ENCODE data around the gene ALDH2.
"Not testable (repeated sequence)": the region's sequence is repeated elsewhere in the genome, so short reads cannot be mapped to it uniquely, and the experiment has no call there.

The ALDH2 gene

DNA sequence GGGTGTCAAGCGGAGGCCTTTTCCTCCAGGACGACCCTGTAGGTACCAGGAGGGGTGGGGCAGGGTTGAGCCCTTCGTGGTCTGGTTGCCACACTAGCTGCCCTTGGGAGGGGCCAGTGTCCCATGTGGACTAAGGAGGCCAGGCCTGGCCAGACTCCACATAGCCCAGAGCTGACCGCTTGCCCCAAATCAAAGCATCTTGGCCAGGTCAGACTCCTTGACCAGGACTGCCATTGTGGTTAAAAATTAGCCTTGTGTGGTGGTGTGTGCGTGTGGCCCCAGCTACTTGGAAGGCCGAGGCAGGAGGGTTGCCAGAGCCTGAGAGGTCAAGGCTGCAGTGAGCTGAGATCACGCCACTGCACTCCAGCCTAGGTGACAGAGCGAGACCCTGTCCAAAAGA, 24.8 kb downstream of the ALDH2 start:
- DNase-seq, result no peak

DNA sequence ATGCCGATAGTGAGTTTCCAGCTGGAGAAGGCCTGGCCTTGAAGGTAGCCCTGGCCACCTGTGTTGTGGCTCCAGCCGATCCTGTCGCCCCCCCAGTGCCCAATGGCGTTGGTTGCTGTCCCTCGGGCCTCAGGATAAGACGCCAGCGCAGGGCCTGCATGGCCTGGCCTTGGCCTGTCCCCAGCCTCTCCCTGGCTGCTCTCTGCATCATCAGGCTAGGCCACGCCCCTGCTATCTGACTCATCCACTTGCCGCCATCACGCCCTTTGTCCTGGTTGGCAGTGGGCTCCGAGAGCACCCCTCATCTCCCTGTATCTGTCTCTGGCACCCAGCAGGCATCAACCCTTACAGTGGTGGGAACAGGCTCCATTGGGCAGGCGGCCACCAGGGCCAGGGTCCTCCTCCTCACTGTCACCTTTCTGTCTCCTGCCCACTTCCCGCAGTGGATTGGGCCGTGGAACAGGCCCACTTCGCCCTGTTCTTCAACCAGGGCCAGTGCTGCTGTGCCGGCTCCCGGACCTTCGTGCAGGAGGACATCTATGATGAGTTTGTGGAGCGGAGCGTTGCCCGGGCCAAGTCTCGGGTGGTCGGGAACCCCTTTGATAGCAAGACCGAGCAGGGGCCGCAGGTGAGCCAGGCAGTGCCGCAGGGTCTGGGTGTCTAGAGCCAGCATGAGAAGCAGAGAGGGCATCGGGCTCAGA, 25.6 kb downstream of the ALDH2 start:
- no peak for DNase-seq

DNA sequence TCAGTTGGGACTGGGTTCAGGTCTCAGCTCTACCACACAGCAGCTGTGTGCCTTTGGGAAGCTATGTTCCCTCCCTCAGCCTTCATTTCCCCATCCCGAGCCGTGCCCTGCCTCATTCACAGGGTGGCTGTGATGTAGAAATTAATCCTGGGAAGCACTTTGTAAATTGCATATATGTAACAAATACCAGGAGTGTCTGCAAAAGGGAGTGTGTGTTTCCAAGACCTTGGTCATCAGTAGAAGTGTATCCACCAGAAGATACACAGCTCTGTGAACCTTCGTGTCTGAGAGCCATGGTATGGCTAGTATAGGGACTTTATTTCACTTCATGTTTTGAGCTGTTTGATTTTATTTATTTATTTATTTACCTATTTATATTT, 26.1 kb downstream of the ALDH2 start:
- no peak for DNase-seq

DNA sequence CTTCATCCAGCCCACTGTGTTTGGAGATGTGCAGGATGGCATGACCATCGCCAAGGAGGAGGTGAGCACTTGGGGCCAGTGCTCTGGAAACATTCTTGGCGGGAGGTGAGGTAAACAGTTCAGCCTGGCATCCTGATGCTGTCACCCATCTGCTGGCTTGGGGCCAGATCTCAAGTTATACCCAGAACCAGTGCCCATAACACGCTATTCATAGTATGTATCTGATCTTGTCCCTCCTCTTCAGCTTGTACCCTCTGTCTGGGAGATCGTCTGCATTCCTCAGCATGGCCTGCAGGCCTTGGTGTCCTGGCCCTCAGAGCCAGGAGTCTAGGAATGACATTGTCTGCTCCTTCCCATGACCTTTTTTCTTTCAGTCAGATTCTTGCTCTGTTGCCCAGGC, 31.4 kb downstream of the ALDH2 start:
- no peak for DNase-seq

DNA sequence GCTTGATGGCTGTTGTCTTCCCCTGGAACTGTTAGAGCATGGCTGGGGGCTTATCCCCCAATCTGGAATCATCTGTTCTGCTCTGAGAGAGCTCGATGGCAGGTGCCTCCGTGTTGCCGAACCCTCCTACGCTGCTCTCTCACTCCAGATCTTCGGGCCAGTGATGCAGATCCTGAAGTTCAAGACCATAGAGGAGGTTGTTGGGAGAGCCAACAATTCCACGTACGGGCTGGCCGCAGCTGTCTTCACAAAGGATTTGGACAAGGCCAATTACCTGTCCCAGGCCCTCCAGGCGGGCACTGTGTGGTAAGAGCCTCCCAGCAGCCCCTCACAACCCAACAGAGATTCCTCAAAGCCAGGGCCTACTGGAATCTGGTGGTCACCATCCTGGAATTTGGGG, 33.0 kb downstream of the ALDH2 start:
- DNase-seq, result no peak

DNA sequence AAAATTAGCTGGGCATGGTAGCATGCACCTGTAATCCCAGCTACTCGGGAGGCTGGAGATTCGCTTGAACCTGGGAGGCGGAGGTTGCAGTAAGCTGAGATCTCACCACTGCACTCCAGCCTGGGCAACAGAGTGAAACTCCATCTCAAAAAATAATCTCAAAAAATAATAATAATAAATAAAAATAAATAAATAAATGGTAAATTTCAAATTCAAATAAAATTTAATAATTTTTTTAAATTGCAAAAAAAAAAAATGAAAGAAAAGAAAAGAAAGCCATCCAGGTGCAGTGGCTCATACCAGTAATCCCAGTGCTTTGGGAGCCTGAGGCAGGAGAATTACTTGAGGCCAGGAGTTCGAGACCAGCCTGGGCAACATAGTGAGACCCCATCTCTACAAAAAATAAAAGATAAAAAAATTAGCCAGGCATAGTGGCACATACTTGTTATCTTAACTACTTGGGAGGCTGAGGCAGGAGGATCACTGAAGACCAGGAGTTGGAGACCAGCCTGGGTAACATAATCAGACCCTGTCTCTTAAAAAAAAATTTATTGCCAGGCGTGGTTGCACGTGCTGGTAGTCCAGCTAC, 36.4 kb downstream of the ALDH2 start:
- DNase-seq, result no peak

DNA sequence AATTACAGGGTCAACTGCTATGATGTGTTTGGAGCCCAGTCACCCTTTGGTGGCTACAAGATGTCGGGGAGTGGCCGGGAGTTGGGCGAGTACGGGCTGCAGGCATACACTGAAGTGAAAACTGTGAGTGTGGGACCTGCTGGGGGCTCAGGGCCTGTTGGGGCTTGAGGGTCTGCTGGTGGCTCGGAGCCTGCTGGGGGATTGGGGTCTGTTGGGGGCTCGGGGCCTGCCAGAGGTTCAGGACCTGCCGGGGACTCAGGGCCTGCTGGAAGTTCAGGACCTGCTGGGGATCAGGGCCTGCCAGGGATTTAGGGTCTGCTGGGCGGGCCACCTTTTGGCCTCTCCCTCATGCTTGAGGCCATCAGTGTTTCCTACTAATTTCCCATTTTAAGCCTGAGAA, 37.1 kb downstream of the ALDH2 start:
- DNase-seq, result no peak

DNA sequence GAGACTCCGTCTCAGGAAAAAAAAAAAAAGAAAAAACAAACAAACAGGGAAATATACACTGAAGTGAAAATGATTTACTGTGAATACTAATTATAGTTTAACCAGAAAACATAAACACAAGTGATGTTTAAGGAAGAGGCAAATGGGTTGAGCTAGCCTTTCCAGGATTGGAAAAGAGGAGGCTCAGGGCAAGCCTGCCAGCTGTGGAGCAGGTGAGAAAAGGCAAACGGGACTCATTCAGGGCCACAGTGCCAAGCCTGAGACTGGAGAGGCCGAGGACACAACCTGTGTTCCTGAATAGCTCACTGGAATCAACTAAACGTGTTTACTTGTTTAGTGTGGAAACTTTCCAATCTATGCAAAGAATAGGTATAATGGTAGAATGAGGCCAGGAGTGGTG, 39.6 kb downstream of the ALDH2 start:
- no peak for DNase-seq

DNA sequence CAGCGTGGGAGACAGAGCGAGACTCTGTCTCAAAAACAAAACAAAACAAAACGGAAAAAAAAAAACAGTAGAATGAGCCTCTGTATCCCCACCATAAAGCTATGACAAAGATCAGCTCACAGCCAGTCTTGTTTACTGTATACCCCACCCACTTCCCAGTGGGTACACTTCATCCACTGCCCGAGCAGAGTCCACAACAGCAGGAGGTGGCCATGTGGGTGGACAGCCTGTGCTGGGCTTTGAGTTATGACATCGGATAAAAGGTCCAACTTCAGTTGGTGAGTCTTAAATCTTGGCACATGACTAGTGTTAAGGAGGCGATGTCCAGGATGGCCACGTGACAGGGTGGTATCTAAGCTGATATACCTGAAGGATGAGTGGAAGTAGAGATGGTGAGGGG, 40.5 kb downstream of the ALDH2 start:
- no peak for DNase-seq

DNA sequence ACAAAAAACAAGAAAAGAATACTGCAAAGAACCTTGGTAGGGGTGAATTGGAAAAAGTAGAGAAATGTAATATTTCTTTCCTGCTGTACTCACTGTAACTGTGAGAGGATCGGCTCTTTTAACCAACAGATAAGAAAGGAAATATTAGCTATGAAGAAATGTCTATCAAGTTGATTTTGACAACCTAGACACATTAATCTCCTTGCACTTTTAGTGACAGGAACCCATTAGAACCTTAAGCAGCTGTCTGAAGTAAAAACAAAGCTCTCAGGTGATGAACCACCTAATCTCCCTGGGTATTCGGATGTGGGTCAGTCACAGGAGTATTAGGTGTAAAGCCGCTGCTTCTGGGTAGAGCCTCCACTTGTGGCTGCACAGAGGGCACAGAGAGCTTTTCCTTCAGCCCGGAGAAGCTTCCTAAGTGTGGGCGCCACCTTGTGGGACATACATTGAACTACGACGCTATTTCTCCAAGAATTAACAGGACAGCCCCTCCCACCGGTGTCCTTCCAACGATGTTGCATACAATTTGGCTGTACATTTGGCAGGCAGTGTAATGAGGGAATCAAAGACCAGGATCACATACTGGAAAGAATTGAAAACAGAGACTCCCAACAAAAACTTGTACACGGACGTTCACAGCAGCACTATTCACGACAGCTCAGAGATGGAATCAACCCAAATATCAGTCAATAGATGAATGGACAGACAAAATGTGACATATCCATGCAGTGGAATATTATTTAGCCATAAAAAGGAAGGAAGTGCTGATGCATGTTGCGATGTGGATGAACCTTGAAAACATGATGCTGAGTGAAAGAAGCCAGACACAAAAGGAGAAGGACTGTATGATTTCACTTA, 46.4 kb downstream of the ALDH2 start:
- peak; percentile 56 for DNase-seq

DNA sequence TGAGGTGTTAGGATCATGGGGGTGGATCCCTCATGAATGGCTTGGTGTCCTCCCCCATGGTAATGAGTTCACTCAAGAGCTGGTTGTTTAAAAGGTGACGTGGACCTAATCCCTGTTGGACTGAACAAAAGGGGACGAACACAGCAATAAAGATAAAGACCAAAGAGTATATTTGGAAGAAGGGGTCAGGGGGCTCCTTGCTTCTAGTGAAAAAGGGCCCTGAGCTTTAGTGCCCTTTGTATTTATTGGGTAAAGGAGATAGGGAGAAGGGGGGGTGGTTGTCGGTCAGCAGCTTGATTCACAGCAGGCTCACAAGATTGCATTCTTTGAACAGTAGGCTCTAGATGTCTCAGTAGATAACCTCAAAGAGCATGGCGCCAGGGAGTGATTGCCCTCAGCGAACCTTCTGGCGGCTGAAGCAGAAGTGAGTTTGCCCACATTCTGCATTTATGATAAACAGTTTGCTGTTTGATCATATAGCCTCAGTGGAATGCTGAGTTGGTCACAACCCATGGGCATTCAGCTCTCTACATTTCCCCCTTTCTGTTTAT, 49.4 kb downstream of the ALDH2 start:
- DNase-seq, result no peak

DNA sequence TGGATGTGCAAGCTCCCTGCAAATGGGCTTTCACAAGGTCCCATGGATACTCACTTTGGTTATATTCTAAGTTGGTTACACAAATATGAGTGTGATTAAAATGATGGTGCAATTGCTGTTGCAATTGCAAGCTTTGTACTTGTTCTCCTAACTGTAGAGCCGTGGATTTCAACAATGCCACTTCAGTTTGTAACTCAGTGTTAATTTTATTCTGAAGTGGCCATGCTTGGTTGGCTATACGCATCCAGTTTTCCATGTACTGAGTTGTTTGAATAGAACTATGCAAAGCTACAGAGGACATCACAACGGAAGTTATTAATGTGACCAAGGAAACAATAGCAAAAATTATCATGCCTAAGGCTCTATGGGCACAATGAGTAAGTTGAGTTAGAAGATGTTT, 50.2 kb downstream of the ALDH2 start:
- not testable (repeated sequence) for DNase-seq

DNA sequence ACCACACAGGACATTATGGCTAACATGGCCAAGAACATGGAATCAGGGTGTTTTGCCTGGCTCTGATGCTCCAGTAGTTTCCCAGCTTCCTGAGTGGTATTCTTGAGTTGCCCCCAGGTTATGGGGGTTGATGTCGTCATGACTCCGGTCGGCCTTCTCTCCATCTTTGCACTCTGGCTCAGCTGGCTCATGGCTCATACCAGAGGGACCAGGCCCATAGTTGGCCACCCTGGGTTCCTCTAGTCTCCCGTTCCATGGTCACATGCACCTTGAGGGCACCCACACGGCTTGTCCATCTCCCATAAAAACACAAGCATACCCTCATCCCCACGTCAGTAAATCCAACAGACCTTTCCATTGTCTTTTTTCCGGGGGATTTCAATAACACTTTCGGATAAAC, 51.6 kb downstream of the ALDH2 start:
- DNase-seq, result no peak

DNA sequence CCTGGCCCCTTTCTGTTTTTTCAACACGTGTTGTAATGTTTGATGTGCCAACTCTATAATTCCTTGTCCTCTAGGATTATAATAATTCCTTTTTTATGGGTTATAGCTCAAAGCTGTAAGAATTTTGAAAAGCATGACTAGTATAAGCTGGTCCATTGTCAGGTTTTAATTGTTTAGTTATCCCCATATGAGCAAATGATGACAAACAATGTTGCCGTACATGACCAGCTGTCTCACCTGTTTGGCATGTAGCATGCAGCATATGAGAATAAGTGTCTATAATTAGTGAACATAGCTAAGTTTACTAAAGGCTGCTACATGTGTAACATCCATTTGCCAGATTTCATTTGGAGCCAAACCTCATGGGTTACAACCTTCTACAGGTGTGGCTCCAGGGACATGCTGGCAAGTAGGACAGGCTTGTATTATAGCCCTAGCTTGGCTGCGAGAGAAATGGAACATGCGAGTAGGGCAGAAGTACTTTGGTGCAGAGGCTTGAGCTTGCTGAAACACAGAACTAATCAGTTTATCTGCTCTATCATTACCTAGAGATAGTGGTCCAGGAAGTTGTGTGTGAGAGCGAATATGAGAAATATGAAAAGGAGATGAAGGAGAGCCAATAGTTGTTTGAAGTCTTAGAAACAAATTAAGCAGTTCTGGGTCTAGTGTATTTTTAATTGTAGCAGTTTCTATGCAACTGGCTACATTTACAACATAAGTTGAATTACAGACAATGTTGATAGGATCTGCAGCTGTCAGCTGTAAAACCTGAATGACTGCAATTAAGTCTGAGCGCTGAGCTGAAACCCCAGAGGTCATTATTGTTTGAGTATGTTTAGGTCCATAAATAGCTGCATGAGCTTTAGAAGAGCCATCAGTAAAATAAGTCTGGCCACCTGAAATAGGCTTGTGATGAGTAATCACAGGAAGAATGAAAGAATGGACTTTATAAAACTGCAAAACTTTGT, 52.7 kb downstream of the ALDH2 start:
- DNase-seq, result no peak

DNA sequence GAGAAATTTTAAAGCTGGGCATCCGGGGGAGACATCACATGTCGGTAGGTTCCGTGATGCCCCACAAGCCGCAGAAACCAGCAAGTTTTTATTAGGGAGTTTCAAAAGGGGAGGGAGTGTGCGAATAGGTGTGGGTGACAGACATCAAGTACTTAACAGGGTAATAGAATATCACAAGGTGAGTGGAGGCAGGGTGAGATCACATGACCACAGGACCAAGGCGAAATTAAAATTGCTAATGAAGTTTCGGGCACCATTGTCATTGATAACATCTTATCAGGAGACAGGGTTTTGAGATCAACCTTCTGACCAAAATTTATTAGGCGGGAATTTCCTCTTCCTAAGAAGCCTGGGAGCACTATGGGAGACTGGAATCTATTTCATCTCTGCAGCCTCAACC, 54.1 kb downstream of the ALDH2 start:
- DNase-seq, result not testable (repeated sequence)

DNA sequence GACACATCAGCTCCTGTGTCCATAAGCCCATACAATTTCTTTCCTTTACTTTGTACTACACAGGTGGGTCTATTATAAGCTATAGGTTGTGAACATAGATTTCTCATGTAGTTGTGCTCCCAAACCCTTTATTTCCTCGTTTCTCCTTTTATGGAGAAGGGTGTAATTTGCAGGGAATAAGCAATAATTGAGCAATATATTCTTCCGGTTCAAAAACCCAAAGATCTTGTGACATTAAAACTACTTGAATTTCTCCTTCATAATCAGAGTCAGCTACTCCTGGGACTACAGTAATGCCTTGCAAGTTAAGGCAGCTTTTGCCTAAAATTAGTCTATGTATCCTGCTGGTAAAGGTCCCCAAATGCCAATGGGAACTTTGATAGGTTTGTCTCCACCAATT, 56.2 kb downstream of the ALDH2 start:
- no peak for DNase-seq

DNA sequence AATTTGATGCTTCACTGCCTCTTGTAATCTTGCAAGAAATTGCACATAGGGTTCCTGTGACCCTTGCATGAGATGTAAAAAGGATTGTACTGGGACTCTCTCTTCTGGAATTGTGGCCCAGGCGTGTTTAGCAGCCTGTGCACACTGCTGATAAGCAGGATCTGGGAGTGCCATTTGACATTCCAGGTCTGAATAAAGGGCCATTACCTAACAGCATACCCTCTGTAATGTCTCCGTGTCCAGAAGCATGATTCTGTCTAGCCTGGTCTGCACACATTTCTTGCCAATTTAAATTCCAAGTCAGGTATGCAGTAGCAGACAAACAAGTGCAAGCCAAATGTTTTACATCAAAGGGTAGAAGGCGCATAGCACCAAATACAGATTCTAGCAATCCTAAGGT, 57.2 kb downstream of the ALDH2 start:
- no peak for DNase-seq

DNA sequence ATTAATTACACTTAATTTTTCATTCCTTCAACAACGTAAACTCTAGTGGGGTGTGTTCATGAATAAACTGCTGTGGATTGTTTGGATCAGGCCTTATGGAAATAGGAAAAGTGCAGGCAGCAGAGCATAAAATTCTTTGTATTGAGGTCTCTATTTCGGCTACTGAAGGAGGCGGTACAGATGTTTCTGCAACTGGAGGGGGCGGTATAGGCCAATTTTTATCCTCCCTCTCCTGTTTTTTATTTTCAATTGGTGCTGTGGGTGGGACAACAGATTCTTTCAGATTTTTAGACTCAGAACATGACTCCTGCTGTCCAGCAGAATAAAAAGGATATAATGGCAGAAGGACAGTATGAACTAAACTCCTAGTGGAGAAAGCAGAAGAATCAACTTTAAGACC, 57.6 kb downstream of the ALDH2 start:
- DNase-seq, result not testable (repeated sequence)

DNA sequence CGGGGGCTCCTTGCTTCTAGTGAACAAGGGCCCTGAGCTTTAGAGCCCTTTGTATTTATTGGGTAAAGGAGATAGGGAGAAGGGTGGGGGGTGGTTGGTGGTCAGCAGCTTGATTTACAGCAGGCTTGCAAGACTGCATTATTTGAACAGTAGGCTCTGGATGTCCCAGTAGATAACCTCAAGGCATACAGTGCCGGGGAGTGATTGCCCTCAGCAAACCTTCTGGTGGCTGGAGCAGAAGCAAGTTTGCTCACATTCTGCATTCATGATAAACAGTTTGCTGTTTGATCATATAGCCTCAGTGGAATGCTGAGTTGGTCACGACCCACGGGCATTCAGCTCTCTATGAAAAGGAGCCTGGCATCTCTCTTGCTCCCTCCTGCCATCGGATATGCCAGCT, 58.8 kb downstream of the ALDH2 start:
- DNase-seq, result no peak

DNA sequence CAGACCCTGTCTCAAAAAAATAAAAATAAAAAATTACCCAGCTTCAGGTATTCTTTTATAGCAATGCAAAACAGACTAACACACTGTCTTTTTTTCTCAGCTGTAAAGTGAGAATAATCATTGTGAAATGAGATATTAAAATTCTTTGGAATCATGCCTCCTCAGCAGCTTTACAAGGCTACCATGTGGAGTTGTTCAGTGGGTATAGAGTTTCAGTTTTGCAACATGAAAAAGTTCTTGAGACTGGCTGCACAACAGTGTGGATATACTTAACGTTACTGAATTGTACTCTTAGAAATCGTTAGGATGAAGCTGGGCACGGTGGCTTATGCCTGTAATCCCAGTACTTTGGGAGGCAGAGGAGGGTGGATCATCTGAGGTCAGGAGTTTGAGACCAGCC, 59.6 kb downstream of the ALDH2 start:
- DNase-seq, result no peak

DNA sequence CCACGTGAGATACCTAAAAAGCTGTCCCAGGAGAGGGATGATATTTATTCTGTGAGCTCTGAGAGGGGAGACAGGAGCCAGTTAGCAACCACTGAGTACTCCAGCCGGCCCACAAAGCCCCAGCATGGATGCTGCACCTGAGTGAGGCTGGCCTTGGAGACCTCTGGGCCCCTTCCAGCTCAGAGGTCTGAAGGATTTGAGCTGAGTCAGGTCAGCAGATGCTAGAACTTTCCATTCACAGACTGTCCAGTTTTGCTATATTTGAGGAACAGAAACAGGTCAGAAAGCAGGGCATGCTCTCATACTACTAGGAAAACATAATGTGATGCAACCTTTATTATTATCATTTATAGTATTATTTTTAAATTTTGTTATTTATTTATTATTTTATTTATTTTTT, 60.3 kb downstream of the ALDH2 start:
- DNase-seq, result no peak

DNA sequence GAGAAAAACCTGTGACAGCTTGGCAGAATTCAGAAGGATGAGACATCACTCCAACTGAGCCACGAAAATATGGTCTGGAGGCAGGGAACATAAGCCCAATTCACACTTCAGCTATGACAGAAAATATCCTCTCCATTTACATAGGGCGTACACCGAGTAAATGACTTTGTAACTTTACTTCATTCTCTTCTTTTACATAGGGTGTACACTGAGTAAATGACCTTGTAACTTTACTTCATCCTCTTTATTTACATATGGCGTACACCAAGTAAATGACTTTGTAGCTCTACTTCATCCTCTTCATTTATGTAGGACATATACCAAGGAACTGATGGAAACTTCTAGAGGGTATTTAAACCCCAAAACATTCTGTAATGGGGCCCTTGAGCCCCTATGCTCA, 61.2 kb downstream of the ALDH2 start:
- DNase-seq, result no peak

All from activated T-cell treated with anti-CD3 and anti-CD28 coated beads, Interleukin-2, amount 50 U/mL, for 1 hour (primary cell).